Suprapubic skin (tissue), 4 donors: Measurements from ENCODE around the gene BICD1. TPM values are rescaled to one million over a fixed set of nuclear protein-coding genes. Genes with fewer than 3 reads are reported as not detected.
"Not testable (repeated sequence)": the region's sequence is repeated elsewhere in the genome, so short reads cannot be mapped to it uniquely, and the experiment has no call there.

ENCODE experiments used
- DNase-seq, 2 donors: peaks; one replicate each; pipeline ENCODE4 v3.0.0-alpha.2; 2019; ENCODE audit warnings: low spot score in 2 of 2
- H3K27ac ChIP-seq: fragments of 200-600 bp; sonication (generic); one replicate; pipeline ENCODE4 v1.5.1; 2019
- H3K27me3 ChIP-seq: fragments of 200-600 bp; sonication (generic); one replicate; pipeline ENCODE4 v1.5.1; 2019
- H3K36me3 ChIP-seq: fragments of 200-600 bp; sonication (generic); one replicate; pipeline ENCODE4 v1.5.1; 2019
- H3K4me1 ChIP-seq: fragments of 200-600 bp; sonication (generic); one replicate; pipeline ENCODE4 v1.5.1; 2019
- H3K4me3 ChIP-seq: fragments of 200-600 bp; sonication (generic); one replicate; pipeline ENCODE4 v1.5.1; 2019; ENCODE audit warnings: mild to moderate bottlenecking
- H3K9me3 ChIP-seq: fragments of 200-600 bp; sonication (generic); one replicate; pipeline ENCODE4 v1.5.1; 2019
- CTCF ChIP-seq, 2 donors: fragments of 200-600 bp in 1 of 2; fragments of 450-650 bp in 1 of 2; sonication (generic) in 1 of 2; IDR thresholded peaks; one replicate each; pipeline ENCODE4 v1.5.1; 2016 to 2019; ENCODE audit warnings: antibody characterized with exemption in 2 of 2, mild to moderate bottlenecking in 1 of 2, moderate library complexity in 1 of 2
- EP300 ChIP-seq: sonication (generic); formaldehyde crosslinking; IDR thresholded peaks from one replicate; pipeline ENCODE4 v1.6.1; 2017; ENCODE audit warnings: antibody characterized with exemption
- POLR2A ChIP-seq, 2 donors: fragments of 450-650 bp; IDR thresholded peaks; one replicate each; pipeline ENCODE4 v1.6.1; 2017; ENCODE audit warnings: antibody characterized with exemption in 2 of 2, mild to moderate bottlenecking in 2 of 2, moderate library complexity in 2 of 2
- POLR2AphosphoS5 ChIP-seq, 3 donors: sonication (generic); formaldehyde crosslinking; IDR thresholded peaks; one replicate each; pipeline ENCODE4 v1.6.1; 2017; ENCODE audit warnings: antibody characterized with exemption in 3 of 3
- WGBS: methylation state at CpG from one replicate; pipeline ENCODE4 v1.1.5; 2018; 5-methylcytosine and 5-hydroxymethylcytosine counted together
- total RNA-seq, 4 donors: library from RNA; depleted of rRNA; stranded (reverse); fragments of >200 nt; gene quantifications; one replicate each; pipeline ENCODE4 v1.1.0, GENCODE V29; 2016

The BICD1 gene
- total RNA-seq, 4 donors from 2014 or later: 1.5 to 5.4 (median 2.5) TPM

DNA sequence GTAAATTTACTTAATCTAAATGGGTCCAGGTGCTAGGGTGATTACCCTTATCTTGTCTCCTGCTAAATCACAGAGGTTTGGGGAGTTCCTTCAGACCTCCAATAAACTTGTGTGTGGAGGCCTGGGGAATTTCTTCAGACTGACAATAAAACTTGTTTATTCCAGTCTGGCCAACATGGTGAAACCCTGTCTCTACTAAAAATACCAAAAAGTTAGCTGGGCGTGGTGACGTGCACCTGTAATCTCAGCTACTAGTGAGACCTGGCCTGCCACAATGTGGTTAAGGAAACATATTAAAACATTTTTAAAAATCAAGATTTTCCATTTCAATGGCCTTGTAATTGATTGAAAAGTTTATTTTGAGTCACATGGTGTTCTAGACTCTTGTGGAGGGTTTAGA is 165.8 kb downstream of the BICD1 start:
- TF ChIP-seq POLR2A (IDR thresholded peaks at IDR 0.05): no peak
- TF ChIP-seq CTCF (IDR thresholded peaks at IDR 0.05): no peak
- TF ChIP-seq POLR2AphosphoS5 (IDR thresholded peaks at IDR 0.05): no peak
- no peak for TF ChIP-seq EP300
- WGBS: 94% methylated on average over 2 of the region's 2 CpGs
- Histone ChIP-seq H3K9me3 (no peaks in the 10 kb centered on the region), H3K27ac (no peak overlapping the region), H3K4me3 (no peak overlapping the region), H3K36me3 (no peaks in the 10 kb centered on the region), H3K27me3 (no peaks in the 10 kb centered on the region), H3K4me1 (no peaks in the 10 kb centered on the region)
- no peak for DNase-seq

DNA sequence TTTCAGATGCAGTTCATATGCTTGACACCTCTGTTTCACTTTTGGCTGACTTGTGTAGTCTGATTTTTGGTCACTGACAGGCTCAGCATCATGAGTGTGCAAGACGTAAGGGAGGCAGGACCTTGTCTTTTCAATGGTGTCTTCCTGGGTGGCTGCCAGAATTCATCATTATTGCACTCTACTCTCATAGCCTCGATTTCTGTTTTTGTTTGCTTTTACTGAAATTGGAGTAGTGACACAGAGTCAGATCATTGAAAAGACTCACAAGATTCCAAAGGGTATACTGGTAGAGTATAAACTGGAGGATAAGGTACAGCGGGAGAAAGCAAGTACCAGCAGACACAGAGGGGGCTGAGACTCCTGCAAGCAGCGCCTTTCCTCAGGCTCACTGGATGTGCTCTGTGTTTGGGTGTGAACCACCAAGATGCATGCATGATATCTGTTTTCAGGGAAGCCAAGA is 166.4 kb downstream of the BICD1 start:
- no peak for TF ChIP-seq EP300
- no peak for TF ChIP-seq CTCF (IDR thresholded peaks at IDR 0.05)
- no peak for TF ChIP-seq POLR2A (IDR thresholded peaks at IDR 0.05)
- no peak for TF ChIP-seq POLR2AphosphoS5 (IDR thresholded peaks at IDR 0.05)
- 73% methylated on average over 4 of the region's 4 CpGs for WGBS
- DNase-seq: no peak

GRCh38 chr12:32273712-32274111 is 167.1 kb downstream of the BICD1 start:
- Histone ChIP-seq H3K36me3 (no peaks in the 10 kb centered on the region), H3K4me1 (no peaks in the 10 kb centered on the region), H3K27ac (no peak overlapping the region), H3K9me3 (no peaks in the 10 kb centered on the region), H3K27me3 (no peaks in the 10 kb centered on the region), H3K4me3 (no peak overlapping the region)
- TF ChIP-seq POLR2AphosphoS5 (IDR thresholded peaks at IDR 0.05) (no peak), CTCF (IDR thresholded peaks at IDR 0.05) (no peak), POLR2A (IDR thresholded peaks at IDR 0.05) (no peak), EP300 (no peak)
- WGBS: 78% methylated on average over 7 of the region's 7 CpGs
- DNase-seq: no peak

More for the DNA sequence above, 166.4 kb downstream of the BICD1 start:
- Histone ChIP-seq H3K4me3 (no peak overlapping the region), H3K27me3 (no peaks in the 10 kb centered on the region), H3K9me3 (no peaks in the 10 kb centered on the region), H3K36me3 (no peaks in the 10 kb centered on the region), H3K4me1 (no peaks in the 10 kb centered on the region), H3K27ac (no peak overlapping the region)

DNA sequence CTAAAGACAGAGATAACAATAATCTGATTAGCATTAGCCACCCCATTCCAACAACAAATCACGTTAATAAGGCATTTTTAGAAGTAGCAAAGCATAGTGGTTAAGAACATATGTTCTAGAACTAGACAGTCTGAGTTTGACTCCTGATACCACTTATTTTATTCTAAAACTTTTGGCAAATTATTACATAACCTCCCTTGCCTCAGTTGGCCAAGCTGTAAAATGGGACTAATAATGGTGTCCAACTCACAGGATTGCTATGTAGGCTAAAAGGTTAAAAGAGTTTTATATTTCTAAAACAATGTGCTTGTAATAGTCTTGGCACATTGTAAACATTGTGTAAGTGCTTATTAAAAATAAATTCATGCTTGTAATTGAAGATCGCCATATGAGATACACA is 168.0 kb downstream of the BICD1 start:
- H3K4me1 ChIP-seq: no peaks in the 10 kb centered on the region
- no peak for TF ChIP-seq POLR2A (IDR thresholded peaks at IDR 0.05)
- no peak for TF ChIP-seq CTCF (IDR thresholded peaks at IDR 0.05)
- TF ChIP-seq EP300: no peak
- no peak for TF ChIP-seq POLR2AphosphoS5 (IDR thresholded peaks at IDR 0.05)
- no peak overlapping the region for H3K27ac ChIP-seq
- WGBS: 89% methylated on average over 2 of the region's 2 CpGs
- DNase-seq: no peak
- H3K36me3 ChIP-seq: no peaks in the 10 kb centered on the region
- no peaks in the 10 kb centered on the region for H3K27me3 ChIP-seq
- H3K4me3 ChIP-seq: no peak overlapping the region
- H3K9me3 ChIP-seq: no peaks in the 10 kb centered on the region

DNA sequence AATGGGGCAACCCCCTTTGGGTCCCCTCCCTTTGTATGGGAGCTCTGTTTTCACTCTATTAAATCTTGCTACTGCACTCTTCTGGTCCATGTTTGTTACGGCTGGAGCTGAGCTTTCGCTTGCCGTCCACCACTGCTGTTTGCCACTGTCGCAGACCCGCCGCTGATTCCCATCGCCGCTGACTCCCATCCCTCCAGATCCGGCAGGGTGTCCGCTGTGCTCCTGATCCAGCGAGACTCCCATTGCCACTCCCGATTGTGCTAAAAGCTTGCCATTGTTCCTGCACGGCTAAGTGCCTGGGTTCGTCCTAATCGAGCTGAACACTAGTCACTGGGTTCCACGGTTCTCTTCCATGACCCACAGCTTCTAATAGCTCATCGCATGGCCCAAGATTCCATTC is 168.9 kb downstream of the BICD1 start:
- H3K4me3 ChIP-seq, H3K9me3 ChIP-seq, H3K36me3 ChIP-seq, DNase-seq, H3K27me3 ChIP-seq, H3K4me1 ChIP-seq, H3K27ac ChIP-seq: not testable (repeated sequence)
- WGBS: 98% methylated on average over 17 of the region's 17 CpGs

GRCh38 chr12:32277774-32278173 is 171.1 kb downstream of the BICD1 start:
- H3K27ac ChIP-seq: no peak overlapping the region
- DNase-seq: no peak
- no peak overlapping the region for H3K4me3 ChIP-seq
- H3K9me3 ChIP-seq: no peaks in the 10 kb centered on the region
- H3K36me3 ChIP-seq: no peaks in the 10 kb centered on the region
- no peaks in the 10 kb centered on the region for H3K4me1 ChIP-seq
- 96% methylated on average over 2 of the region's 2 CpGs for WGBS
- no peak for TF ChIP-seq CTCF (IDR thresholded peaks at IDR 0.05)
- no peak for TF ChIP-seq POLR2A (IDR thresholded peaks at IDR 0.05)
- no peak for TF ChIP-seq POLR2AphosphoS5 (IDR thresholded peaks at IDR 0.05)
- no peak for TF ChIP-seq EP300
- no peaks in the 10 kb centered on the region for H3K27me3 ChIP-seq
